Measurements from ENCODE around the gene DGKH.
"Not testable (repeated sequence)": the region's sequence is repeated elsewhere in the genome, so short reads cannot be mapped to it uniquely, and the experiment has no call there.

Gene DGKH

GRCh38 chr13:42041011-42041683 lies 7.3 kb upstream of the DGKH start:
- peak; percentile 16 for DNase-seq (ENCODE audit: low read depth)

- peak; percentile 18 for DNase-seq (ENCODE audit: low read depth)
Observed at GRCh38 chr13:42041684-42042035, 6.8 kb upstream of the DGKH start.

- no peak for DNase-seq (ENCODE audit: low read depth)
Observed at GRCh38 chr13:42043676-42044075, 4.8 kb upstream of the DGKH start.

- no peak for DNase-seq (ENCODE audit: low read depth)
Observed at GRCh38 chr13:42046448-42046847, 2.0 kb upstream of the DGKH start.

GRCh38 chr13:42047561-42048341 lies 697 bp upstream of the DGKH start:
- no peak for DNase-seq (ENCODE audit: low read depth)

GRCh38 chr13:42048684-42049453 lies 421 bp downstream of the DGKH start:
- DNase-seq (ENCODE audit: low read depth) = peak; percentile 26

- DNase-seq (ENCODE audit: low read depth) = no peak
Observed at GRCh38 chr13:42049454-42049813, 986 bp downstream of the DGKH start.

- DNase-seq (ENCODE audit: low read depth) = no peak
Observed at GRCh38 chr13:42054798-42055499, 6.5 kb downstream of the DGKH start.

GRCh38 chr13:42055500-42056085 lies 7.1 kb downstream of the DGKH start:
- DNase-seq (ENCODE audit: low read depth) = no peak

GRCh38 chr13:42056146-42056545 lies 7.7 kb downstream of the DGKH start:
- DNase-seq (ENCODE audit: low read depth) = no peak

GRCh38 chr13:42056583-42056982 lies 8.1 kb downstream of the DGKH start:
- DNase-seq (ENCODE audit: low read depth) = no peak

- no peak for DNase-seq (ENCODE audit: low read depth)
Observed at GRCh38 chr13:42057918-42058530, 9.6 kb downstream of the DGKH start.

- DNase-seq (ENCODE audit: low read depth) = no peak
Observed at GRCh38 chr13:42061943-42062342, 13.5 kb downstream of the DGKH start.

- DNase-seq (ENCODE audit: low read depth) = no peak
Observed at GRCh38 chr13:42063105-42063504, 14.7 kb downstream of the DGKH start.

GRCh38 chr13:42064259-42064658 lies 15.8 kb downstream of the DGKH start:
- no peak for DNase-seq (ENCODE audit: low read depth)

GRCh38 chr13:42064966-42065365 lies 16.5 kb downstream of the DGKH start:
- DNase-seq (ENCODE audit: low read depth) = no peak

- no peak for DNase-seq (ENCODE audit: low read depth)
Observed at GRCh38 chr13:42065414-42065813, 17.0 kb downstream of the DGKH start.

- peak; percentile 55 for DNase-seq (ENCODE audit: low read depth)
Observed at GRCh38 chr13:42066542-42066941, 18.1 kb downstream of the DGKH start.

GRCh38 chr13:42068886-42069285 lies 20.4 kb downstream of the DGKH start:
- DNase-seq (ENCODE audit: low read depth) = no peak

- DNase-seq (ENCODE audit: low read depth) = not testable (repeated sequence)
Observed at GRCh38 chr13:42070599-42070998, 22.2 kb downstream of the DGKH start.

GRCh38 chr13:42071179-42071578 lies 22.7 kb downstream of the DGKH start:
- DNase-seq (ENCODE audit: low read depth) = not testable (repeated sequence)

Data from HS-5 (cell line).